Activated CD8-positive, alpha-beta T cell treated with anti-CD3 and anti-CD28 coated beads for 36 hours (primary cell): ENCODE results near the gene SP9. TPM values are rescaled to one million over a fixed set of nuclear protein-coding genes. Genes with fewer than 3 reads are reported as not detected.

Experiments used
- ATAC-seq: fragments of 200-7000 bp; cut with Tn5 transposase; one replicate; pipeline ENCODE4 v1.10.0; 2021; ENCODE audit warnings: mild to moderate bottlenecking, moderate library complexity
- CTCF ChIA-PET: fragments of 350-600 bp; sonication (Branson Sonifier 250); formaldehyde crosslinking; loops from one replicate; lab custom pipeline; 2021; ENCODE audit warnings: antibody characterized with exemption; lab: Charles Lee
- POLR2A ChIA-PET: fragments of 350-600 bp; sonication (Branson Sonifier 250); formaldehyde crosslinking; loops from one replicate; lab custom pipeline; 2021; ENCODE audit warnings: antibody characterized with exemption; lab: Charles Lee
- DNase-seq: peaks from one replicate; pipeline ENCODE4 v3.0.0-alpha.2; 2020
- H3K27ac Mint-ChIP-seq: one replicate; pipeline ENCODE4 v1.8.0; 2021; ENCODE audit warnings: mild to moderate bottlenecking, mixed read lengths
- H3K27me3 Mint-ChIP-seq: one replicate; pipeline ENCODE4 v1.8.0; 2021; ENCODE audit warnings: mixed read lengths
- H3K36me3 Mint-ChIP-seq: one replicate; pipeline ENCODE4 v1.8.0; 2021; ENCODE audit warnings: low read depth, mixed read lengths
- H3K4me1 Mint-ChIP-seq: one replicate; pipeline ENCODE4 v1.8.0; 2021; ENCODE audit warnings: low read depth, mixed read lengths
- H3K4me3 Mint-ChIP-seq: one replicate; pipeline ENCODE4 v1.8.0; 2021; ENCODE audit warnings: mild to moderate bottlenecking, moderate library complexity, mixed read lengths
- H3K9me3 Mint-ChIP-seq: one replicate; pipeline ENCODE4 v1.8.0; 2021; ENCODE audit warnings: mixed read lengths
- intact Hi-C: fragments of 100-400 bp; cut with micrococcal nuclease; formaldehyde crosslinking; loops from one replicate; pipeline ENCODE4 v1.10.0; 2022
- total RNA-seq, 2 experiments: library from RNA; stranded (reverse); gene quantifications; one replicate each; pipeline ENCODE4 v1.2.3, GENCODE V29; 2021
- TF ChIP-seq, protein P1 (sequence below): fragments of 200-600 bp; IDR thresholded peaks from one replicate; pipeline ENCODE4 v1.8.0; 2022; ENCODE audit warnings: antibody characterized with exemption, mild to moderate bottlenecking

Gene SP9
- total RNA-seq, result not detected

DNA sequence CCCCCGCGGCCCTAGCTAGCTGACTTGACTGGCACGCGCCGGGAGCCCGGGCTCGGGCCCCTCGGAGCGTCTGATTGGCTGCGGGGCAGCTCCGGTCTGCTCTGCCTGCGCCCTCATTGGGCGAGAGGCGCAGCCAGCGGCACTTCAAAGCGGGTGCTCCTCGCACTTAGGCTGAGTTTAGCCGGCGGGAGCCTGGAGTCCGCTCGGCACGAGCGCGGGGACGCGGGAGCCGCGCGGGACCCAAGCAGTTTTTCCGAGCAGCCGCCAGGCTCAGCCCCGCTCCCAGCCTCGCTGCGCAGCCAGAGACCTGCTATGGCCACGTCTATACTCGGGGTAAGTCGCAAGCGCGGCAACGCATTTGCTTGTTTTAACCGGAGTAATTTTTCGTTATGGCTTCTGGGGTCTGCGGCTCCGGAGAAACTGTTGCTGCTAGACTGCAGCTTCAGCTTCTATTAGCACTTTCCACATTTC lies at the start of gene SP9:
TSS of gene SP9 (plus strand) at position 174 of the 471 bp plus-strand sequence. CDS start at position 313, 139 bp downstream.
- CTCF ChIA-PET, result interaction anchor here (1.1 to 2.7 kb wide), 4 partner anchors 8 to 246 kb away, joined by 3 to 10 read pairs (median 4); no protein-coding TSS in a partner anchor

DNA sequence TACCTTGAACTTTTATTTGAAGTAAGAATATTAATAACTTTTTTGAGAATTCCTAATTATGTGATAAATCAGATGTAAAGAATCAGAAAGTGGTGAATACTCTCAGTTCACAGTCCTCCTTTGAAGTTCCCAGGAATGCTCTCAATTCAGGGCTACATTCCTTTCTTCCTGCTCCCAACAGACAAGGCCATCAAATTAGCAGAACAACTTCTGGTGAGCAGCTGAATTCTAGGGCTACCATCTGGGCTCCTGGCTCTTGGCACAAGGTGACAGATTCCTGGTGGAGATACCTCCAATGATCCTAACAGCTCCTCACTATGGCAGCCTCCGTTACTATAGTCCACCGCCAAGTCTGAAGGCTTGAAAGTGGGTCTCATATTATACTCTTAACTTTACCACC lies 48.6 kb upstream of the SP9 start:
- H3K4me3 Mint-ChIP-seq, result no peak overlapping the region
- H3K4me1 Mint-ChIP-seq, result no peaks in the 10 kb centered on the region
- ChIA-PET CTCF (interaction anchor here (1.0 kb wide), 1 partner anchor 13 kb away, joined by 3 read pairs; no protein-coding TSS in a partner anchor), POLR2A (no interaction called here)
- ATAC-seq, result no peak
- no peak overlapping the region for H3K27ac Mint-ChIP-seq
- H3K36me3 Mint-ChIP-seq, result no peaks in the 10 kb centered on the region
- intact Hi-C loops, result no loop called here
- H3K27me3 Mint-ChIP-seq, result peaks cover 29% of the 10 kb centered on the region
- TF ChIP-seq, protein P1, sequence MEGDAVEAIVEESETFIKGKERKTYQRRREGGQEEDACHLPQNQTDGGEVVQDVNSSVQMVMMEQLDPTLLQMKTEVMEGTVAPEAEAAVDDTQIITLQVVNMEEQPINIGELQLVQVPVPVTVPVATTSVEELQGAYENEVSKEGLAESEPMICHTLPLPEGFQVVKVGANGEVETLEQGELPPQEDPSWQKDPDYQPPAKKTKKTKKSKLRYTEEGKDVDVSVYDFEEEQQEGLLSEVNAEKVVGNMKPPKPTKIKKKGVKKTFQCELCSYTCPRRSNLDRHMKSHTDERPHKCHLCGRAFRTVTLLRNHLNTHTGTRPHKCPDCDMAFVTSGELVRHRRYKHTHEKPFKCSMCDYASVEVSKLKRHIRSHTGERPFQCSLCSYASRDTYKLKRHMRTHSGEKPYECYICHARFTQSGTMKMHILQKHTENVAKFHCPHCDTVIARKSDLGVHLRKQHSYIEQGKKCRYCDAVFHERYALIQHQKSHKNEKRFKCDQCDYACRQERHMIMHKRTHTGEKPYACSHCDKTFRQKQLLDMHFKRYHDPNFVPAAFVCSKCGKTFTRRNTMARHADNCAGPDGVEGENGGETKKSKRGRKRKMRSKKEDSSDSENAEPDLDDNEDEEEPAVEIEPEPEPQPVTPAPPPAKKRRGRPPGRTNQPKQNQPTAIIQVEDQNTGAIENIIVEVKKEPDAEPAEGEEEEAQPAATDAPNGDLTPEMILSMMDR, result no peak
- DNase-seq, result no peak
- H3K9me3 Mint-ChIP-seq, result no peaks in the 10 kb centered on the region

More for the DNA sequence above, at the start of gene SP9:
- Mint-ChIP-seq H3K27me3 (peaks cover 71% of the 10 kb centered on the region), H3K27ac (no peak within 1 kb of the TSS), H3K4me3 (peak within 1 kb of the TSS; percentile 62), H3K36me3 (no peaks in the 10 kb centered on the region), H3K4me1 (peaks cover 31% of the 10 kb centered on the region), H3K9me3 (no peaks in the 10 kb centered on the region)
- ATAC-seq (peak; percentile 45), DNase-seq (peak; percentile 39)
- intact Hi-C loops, result no loop called here
- POLR2A ChIA-PET, result interaction anchor here (0.7 to 1.8 kb wide), 3 partner anchors 8 to 10 kb away, joined by 3 to 4 read pairs (median 4); no protein-coding TSS in a partner anchor
- TF ChIP-seq, protein P1, result no peak

DNA sequence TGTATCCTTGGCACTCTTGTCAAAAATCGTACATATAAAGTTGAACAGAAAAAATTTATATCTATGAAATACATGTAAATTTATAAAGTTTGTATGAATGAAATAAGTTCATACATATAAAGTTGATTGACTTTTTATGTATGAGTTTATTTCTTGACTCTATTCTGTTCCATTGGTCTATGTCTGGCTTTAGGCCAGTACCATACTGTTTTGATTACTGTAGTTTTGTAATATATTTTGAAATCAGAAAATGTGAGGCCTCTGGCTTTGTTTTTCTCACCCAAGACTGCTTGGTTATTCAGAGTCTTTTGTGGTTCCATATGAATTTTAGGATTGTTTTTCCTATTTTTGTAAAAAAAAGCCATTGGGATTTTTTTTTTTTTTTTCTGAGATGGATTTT lies 41.8 kb upstream of the SP9 start:
- Mint-ChIP-seq H3K4me1 (no peaks in the 10 kb centered on the region), H3K27ac (no peak overlapping the region), H3K9me3 (peaks cover 4% of the 10 kb centered on the region), H3K4me3 (no peak overlapping the region), H3K27me3 (peaks cover 16% of the 10 kb centered on the region), H3K36me3 (peaks cover 4% of the 10 kb centered on the region)
- no peak for ATAC-seq
- TF ChIP-seq, protein P1, result no peak
- ChIA-PET CTCF (no interaction called here), POLR2A (no interaction called here)
- intact Hi-C loops, result no loop called here
- DNase-seq, result no peak

DNA sequence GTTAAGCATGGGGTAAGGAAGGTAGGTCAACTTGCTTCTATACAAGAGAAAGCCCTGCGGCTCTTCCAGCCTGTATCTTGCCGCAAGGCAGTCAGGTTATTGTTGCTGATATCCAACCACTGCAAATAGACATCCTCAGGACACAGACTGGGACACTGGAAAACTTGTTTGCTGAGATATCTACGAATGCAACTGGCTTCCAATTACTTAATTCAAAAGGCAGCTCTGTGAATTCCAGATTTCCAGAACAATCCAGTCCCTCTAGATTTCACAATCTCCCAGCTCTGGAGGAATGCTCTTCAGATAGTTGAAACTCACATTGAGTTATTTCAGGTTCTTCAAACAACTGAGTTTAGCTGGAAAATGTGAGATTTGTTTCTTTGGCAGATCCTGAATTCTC lies 34.6 kb upstream of the SP9 start:
- no peaks in the 10 kb centered on the region for H3K36me3 Mint-ChIP-seq
- POLR2A ChIA-PET, result no interaction called here
- H3K4me3 Mint-ChIP-seq, result no peak overlapping the region
- no peaks in the 10 kb centered on the region for H3K9me3 Mint-ChIP-seq
- H3K27ac Mint-ChIP-seq, result no peak overlapping the region
- ATAC-seq (no peak), DNase-seq (no peak)
- CTCF ChIA-PET, result interaction anchor here (1.0 kb wide), 1 partner anchor 14 kb away, joined by 3 read pairs; no protein-coding TSS in a partner anchor
- H3K4me1 Mint-ChIP-seq, result no peaks in the 10 kb centered on the region
- peaks cover 11% of the 10 kb centered on the region for H3K27me3 Mint-ChIP-seq
- intact Hi-C loops, result no loop called here
- TF ChIP-seq, protein P1, result no peak

DNA sequence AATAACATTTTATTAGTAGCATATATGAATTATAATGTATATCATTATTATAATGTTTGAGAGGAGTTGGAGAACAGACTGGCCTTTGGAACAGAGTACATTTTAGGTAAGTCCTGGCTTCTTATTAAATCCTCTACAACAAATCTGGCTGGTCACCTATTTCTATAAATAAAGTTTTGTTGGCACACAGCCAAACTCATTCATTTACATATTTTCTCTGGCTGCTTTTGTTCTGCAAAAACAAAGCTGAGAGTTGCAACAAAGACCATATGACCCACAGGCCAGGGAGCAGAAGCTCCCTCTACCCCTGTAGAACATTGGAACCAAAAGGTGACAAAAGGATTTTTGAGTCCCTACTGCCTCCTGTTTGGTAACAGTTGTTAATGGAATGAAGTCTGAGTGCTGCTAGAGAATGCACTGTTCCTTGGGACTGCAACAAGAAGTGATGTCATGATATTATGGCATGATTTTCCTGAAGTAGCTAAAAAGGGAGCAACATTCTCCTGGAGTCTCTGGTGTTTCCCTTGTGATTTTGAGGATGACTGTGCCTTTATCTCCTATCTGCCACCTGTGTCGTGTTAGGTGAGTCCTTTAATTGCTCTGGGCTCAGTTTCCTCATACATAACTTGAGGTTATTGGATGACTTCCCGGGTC lies 22.0 kb upstream of the SP9 start:
- H3K9me3 Mint-ChIP-seq, result no peaks in the 10 kb centered on the region
- ChIA-PET CTCF (no interaction called here), POLR2A (no interaction called here)
- H3K4me1 Mint-ChIP-seq, result no peaks in the 10 kb centered on the region
- no peaks in the 10 kb centered on the region for H3K36me3 Mint-ChIP-seq
- intact Hi-C loops, result no loop called here
- ATAC-seq (no peak), DNase-seq (no peak)
- TF ChIP-seq, protein P1, result no peak
- peaks cover 27% of the 10 kb centered on the region for H3K27me3 Mint-ChIP-seq
- H3K27ac Mint-ChIP-seq, result no peak overlapping the region
- no peak overlapping the region for H3K4me3 Mint-ChIP-seq
